Amygdala (tissue), 56 donors: ENCODE data around the gene VIPR2.
"Not testable (repeated sequence)": the region's sequence is repeated elsewhere in the genome, so short reads cannot be mapped to it uniquely, and the experiment has no call there.

Experiments
- DNase-seq, 56 donors: peaks; one replicate each; lab custom pipeline; 2025; lab: John Stamatoyannopoulos, UW

Gene VIPR2

GRCh38 chr7:159107161-159107892, 37.3 kb downstream of the VIPR2 start:
- DNase-seq, result no peak

- no peak for DNase-seq
Measured at GRCh38 chr7:159105832-159106811, 38.5 kb downstream of the VIPR2 start.

- DNase-seq, result no peak
Measured at GRCh38 chr7:159105066-159105780, 39.4 kb downstream of the VIPR2 start.

- DNase-seq, result no peak
Measured at GRCh38 chr7:159104188-159104920, 40.3 kb downstream of the VIPR2 start.

GRCh38 chr7:159103382-159104187, 41.1 kb downstream of the VIPR2 start:
- no peak for DNase-seq

- DNase-seq, result no peak
Measured at GRCh38 chr7:159102681-159103381, 41.8 kb downstream of the VIPR2 start.

- DNase-seq, result not testable (repeated sequence)
Measured at GRCh38 chr7:159101661-159102091, 43.0 kb downstream of the VIPR2 start.

- not testable (repeated sequence) for DNase-seq
Measured at GRCh38 chr7:159101083-159101395, 43.6 kb downstream of the VIPR2 start.

- DNase-seq, result not testable (repeated sequence)
Measured at GRCh38 chr7:159100281-159101082, 44.2 kb downstream of the VIPR2 start.

GRCh38 chr7:159099711-159100231, 44.9 kb downstream of the VIPR2 start:
- no peak for DNase-seq

- no peak for DNase-seq
Measured at GRCh38 chr7:159098811-159099655, 45.6 kb downstream of the VIPR2 start.

- no peak for DNase-seq
Measured at GRCh38 chr7:159098424-159098786, 46.3 kb downstream of the VIPR2 start.

- DNase-seq, result peak in 7 of 56 donors; percentile 17 to 39 (median 33)
Measured at GRCh38 chr7:159097661-159098423, 46.8 kb downstream of the VIPR2 start.

GRCh38 chr7:159096736-159097581, 47.7 kb downstream of the VIPR2 start:
- DNase-seq, result peak in 1 of 56 donors; percentile 4

- DNase-seq, result no peak
Measured at GRCh38 chr7:159095979-159096411, 48.7 kb downstream of the VIPR2 start.
